NCI-H748 (cell line): ENCODE results near the gene USP3.

Experiments
- DNase-seq: peaks from one replicate; lab custom pipeline; 2025; ENCODE audit not compliant: unreplicated experiment; lab: John Stamatoyannopoulos, UW

USP3 gene

GRCh38 chr15:63582718-63583426 lies 78.5 kb downstream of the USP3 start:
- DNase-seq: no peak

- DNase-seq: no peak
Measured at GRCh38 chr15:63586790-63587189, 82.4 kb downstream of the USP3 start.

DNA sequence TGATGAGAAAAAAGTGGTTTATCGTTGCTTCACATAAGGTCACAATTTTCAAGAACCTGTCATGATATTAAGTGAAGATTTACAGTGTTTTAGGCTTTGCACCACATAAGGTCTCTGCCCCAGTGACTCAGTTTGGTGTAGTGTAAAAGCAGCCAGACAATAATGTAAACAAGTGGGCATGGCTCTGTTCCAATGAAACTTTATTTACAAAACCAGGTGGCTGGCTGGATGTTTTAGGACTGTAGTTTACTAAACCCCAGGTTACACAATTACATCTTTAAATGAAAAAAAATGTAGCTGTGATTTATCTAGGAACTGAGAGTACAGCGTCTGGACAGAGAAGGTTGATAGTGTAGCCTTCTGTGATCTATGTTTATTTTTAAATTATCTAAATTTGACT lies 83.1 kb downstream of the USP3 start:
- DNase-seq: no peak

DNA sequence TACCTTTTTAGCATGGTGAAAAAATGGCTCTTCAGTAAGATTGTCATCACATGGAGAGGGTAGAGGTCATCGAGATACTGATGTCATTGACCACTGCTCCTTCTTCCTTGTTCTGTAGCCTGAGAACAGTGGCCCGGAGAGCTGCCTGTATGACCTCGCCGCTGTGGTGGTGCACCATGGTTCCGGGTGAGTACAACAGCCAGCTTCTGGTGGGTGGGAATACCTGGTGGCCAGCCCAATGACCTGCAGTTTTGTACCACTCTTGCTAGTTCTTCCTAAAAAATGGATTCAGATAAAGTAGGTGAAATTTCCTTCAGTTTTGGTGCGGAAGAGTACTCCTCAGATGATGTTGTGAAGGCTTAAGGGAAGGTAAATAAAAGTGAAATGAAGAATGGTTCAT lies 84.4 kb downstream of the USP3 start:
- no peak for DNase-seq

GRCh38 chr15:63593705-63594671 lies 89.6 kb downstream of the USP3 start:
- no peak for DNase-seq

- no peak for DNase-seq
Measured at GRCh38 chr15:63595065-63595464, 90.7 kb downstream of the USP3 start.

DNA sequence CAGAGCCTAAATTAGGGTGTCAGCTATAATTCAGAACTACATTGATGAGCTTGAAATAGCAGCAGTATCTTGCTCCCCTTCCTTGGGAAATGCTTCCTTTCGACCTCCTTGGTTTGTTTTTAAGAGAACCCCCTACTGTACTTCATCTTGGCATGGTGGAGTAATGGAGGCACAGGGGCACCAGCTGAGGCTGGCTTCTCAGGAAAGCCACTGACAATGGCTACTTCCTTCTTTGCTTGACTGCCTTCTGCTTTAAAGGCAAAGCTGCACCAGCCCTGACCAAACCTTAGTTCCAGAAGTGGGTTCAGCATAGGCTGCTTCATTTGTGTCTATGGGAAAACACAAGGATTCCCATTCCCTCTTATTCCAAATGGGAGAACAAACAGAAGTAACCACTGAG lies 91.3 kb downstream of the USP3 start:
- no peak for DNase-seq

- DNase-seq: no peak
Measured at GRCh38 chr15:63596676-63597037, 92.3 kb downstream of the USP3 start.

DNA sequence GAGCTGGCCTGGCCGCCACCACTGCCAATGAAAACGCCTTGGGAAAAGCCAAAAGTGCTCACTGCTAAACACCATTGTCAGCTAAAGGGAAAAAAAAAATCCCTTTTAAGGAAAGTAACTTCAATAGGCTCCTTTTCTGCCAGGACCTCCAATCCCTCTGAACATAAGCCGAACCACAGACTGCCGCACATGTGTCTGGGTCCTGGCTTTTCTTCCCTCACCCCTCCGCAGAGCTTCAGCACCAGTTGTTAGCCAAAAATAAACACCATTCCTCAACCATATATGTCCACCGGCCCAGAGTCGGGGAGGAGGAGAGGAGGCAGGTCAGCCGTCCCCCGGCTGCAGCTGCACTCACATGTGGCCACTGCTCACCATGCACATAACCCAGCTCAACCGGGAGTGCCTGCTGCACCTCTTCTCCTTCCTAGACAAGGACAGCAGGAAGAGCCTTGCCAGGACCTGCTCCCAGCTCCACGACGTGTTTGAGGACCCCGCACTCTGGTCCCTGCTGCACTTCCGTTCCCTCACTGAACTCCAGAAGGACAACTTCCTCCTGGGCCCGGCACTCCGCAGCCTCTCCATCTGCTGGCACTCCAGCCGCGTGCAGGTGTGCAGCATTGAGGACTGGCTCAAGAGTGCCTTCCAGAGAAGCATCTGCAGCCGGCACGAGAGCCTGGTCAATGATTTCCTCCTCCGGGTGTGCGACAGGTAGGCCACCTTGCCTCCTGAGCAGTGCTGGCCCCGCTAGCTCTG lies 92.8 kb downstream of the USP3 start, which contains the start of gene FBXL22:
Gene FBXL22, plus strand, starts transcription at position 350 of the 753 bp plus-strand sequence. Its CDS starts 6 bp downstream, at position 356.
- no peak for DNase-seq

DNA sequence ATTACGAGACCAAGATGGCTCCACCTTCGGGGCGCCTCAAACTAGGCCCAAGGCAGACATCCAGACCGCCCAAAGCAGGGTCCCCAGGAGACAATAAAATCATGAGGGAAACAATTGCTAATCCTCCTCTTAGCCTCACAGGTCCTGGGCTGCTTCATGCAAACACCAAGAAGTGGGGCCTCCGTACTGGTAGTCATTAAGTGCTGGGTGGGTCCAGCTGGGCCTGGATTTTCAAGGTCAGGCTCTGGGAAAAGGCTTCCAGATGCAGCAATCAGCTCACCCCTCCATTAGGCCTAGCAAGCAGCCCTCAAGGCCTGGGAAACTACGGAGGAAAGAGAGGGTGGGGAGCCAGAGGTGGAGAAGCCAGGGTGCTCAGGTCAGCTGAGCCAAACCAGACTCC lies 93.4 kb downstream of the USP3 start:
- DNase-seq: no peak

DNA sequence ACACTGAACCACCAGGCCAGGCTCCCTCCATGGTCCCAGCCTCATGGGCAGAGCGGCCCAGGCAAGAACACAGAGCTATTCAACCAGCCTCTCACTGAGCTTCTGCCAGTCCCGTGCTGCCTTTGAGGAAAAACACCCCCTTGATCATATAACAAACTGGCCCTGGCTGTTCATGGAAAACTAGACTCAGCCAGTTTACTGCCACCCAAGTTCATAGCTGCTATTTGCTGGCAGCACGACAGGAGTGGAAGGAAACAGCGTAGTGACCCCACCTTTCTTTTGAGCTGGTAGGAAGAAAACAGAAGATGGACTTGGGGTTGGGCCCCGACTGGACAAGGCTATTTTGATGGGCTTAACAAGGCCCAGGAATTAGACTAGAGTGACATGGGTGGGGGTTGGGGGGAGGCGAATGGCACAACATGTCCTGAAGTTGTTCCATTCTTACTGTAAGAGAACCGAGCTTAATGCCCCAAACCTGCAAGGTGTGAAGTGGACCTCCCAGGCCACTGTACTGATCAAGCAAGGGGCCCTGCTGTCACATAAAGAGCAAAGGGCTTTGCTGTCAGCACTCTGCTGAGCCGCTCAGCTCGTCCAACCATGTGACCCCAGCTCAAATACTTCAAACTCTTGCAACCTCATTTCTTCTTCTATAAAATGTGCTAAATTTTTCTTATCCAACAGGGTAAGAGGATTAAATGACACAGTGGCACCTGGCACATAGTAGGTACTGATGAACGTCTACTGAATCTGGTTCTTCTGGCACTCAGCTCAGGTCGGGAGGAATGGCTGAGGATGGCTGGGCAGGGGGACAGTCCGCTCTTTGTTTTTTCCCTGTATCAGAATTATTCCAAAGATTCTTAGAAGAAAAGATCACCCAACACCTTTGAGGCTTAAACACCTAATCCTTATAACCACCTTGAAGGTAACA lies 94.3 kb downstream of the USP3 start:
- no peak for DNase-seq

- peak; percentile 26 for DNase-seq
Measured at GRCh38 chr15:63599401-63600000, 95.1 kb downstream of the USP3 start.

GRCh38 chr15:63600001-63600615 lies 95.7 kb downstream of the USP3 start:
- DNase-seq: peak; percentile 31

GRCh38 chr15:63600616-63601025 lies 96.2 kb downstream of the USP3 start:
- DNase-seq: peak; percentile 94

GRCh38 chr15:63601026-63601703 lies 96.8 kb downstream of the USP3 start:
- peak; percentile 57 for DNase-seq

GRCh38 chr15:63601704-63602185 lies 97.4 kb downstream of the USP3 start:
- DNase-seq: peak; percentile 67

DNA sequence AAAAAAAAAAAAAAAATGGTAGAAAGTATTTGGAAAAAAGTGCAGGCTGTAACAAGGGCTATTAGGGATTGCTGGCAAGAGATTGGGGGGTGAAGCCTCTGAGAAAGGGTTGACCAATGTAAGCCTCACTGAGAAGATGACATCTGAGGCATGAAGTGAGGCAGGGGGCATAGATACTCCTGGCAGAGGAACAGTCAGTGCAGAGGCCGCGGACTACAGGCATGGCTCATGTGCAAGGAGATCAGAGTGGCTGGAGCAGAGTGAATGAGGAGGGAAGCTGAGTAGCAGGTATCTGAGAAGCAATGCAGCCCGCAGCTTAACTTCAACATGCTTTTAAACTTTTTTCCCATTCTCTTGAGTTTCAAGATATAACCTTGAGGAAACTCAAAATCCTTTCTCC lies 98.2 kb downstream of the USP3 start:
- DNase-seq: no peak

DNA sequence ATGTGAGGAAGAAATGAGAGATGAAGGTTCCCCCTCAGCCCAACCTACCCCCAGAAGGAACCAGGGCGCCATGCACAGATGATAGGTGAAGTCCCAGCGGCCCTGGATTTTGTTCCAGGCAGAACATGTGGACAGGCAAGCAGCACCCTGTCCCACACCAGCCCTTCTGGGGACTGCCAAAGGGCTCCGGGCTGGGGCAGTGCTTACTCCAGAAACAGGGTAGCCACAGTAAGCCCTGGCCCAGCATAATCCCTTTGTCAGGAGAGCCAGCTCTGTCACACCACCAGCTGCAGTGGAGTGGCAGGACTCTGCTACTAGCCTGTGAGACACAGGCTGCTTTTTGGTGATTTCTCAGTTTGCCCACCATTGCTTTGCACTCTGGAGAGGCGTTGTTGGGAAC lies 99.1 kb downstream of the USP3 start:
- no peak for DNase-seq

DNA sequence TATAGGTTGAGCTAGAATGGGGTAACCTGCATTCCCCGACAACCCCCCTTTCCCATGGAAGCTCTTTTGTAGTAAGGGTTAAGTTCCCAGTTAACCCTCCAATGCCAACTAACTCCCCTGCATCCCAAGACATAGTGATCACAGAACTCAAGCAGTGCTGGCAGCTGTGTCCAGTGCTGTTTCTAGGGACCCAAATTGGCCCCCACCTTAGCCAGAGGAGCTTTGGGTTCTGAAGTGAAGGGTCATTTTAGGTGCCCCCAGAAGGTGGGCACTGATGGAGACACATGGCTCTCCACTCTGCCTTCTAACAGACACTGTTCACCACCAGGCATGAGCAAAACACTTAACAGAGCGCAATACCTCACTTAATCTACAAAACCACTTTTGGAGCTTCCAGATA lies 99.9 kb downstream of the USP3 start:
- DNase-seq: no peak
